ENCODE measurements around the gene RNF212. TPM values are rescaled to one million over a fixed set of nuclear protein-coding genes. Genes with fewer than 3 reads are reported as not detected.

The RNF212 gene
- total and polyA plus RNA-seq, 2 experiments from 2014 or later = 8.4 to 10.4 TPM

- no peak for DNase-seq (ENCODE audit: low spot score)
- H3K4me2 ChIP-seq = no peak overlapping the region
- no peak overlapping the region for H3K27ac ChIP-seq
- H3K9me2 ChIP-seq (replicated peaks; ENCODE audit: insufficient read depth) = no peaks in the 10 kb centered on the region
- H3K4me3 ChIP-seq = no peak overlapping the region
- H3K4me1 ChIP-seq (ENCODE audit: insufficient read depth) = no peaks in the 10 kb centered on the region
- TF ChIP-seq CTCF (IDR thresholded peaks at IDR 0.05; ENCODE audit: poor library complexity) (no peak), EZH2phosphoT487 (IDR thresholded peaks at IDR 0.05; ENCODE audit: low read depth, severe bottlenecking, unreplicated experiment) (no peak), EZH2 (IDR thresholded peaks at IDR 0.05; ENCODE audit: borderline replicate concordance) (no peak)
- H2AFZ ChIP-seq = no peak overlapping the region
- no peaks in the 10 kb centered on the region for H3K36me3 ChIP-seq (replicated peaks; ENCODE audit: insufficient read depth, low read depth)
- no peaks in the 10 kb centered on the region for H3K9me3 ChIP-seq (ENCODE audit: low read depth)
- no peaks in the 10 kb centered on the region for H4K20me1 ChIP-seq (ENCODE audit: insufficient read depth, poor library complexity, severe bottlenecking)
- H3K27me3 ChIP-seq = no peaks in the 10 kb centered on the region
- no peaks in the 10 kb centered on the region for H3K79me2 ChIP-seq
- 41% methylated on average over 8 of the region's 9 CpGs for WGBS (ENCODE audit: low lambda C conversion rate, missing lambda C conversion rate)
These were observed 85.5 kb downstream of the RNF212 start for GRCh38 chr4:1027915-1028238.

GRCh38 chr4:1027219-1027914 is 86.0 kb downstream of the RNF212 start:
- no peaks in the 10 kb centered on the region for H3K27me3 ChIP-seq
- no peak overlapping the region for H3K4me3 ChIP-seq

GRCh38 chr4:1026115-1026514 is 87.2 kb downstream of the RNF212 start:
- Histone ChIP-seq H3K9me3 (ENCODE audit: low read depth) (no peaks in the 10 kb centered on the region), H3K36me3 (replicated peaks; ENCODE audit: insufficient read depth, low read depth) (no peaks in the 10 kb centered on the region), H3K4me1 (ENCODE audit: insufficient read depth) (no peaks in the 10 kb centered on the region), H4K20me1 (ENCODE audit: insufficient read depth, poor library complexity, severe bottlenecking) (no peaks in the 10 kb centered on the region), H3K4me2 (no peak overlapping the region), H3K27me3 (no peaks in the 10 kb centered on the region), H3K4me3 (no peak overlapping the region), H3K79me2 (no peaks in the 10 kb centered on the region), H2AFZ (no peak overlapping the region), H3K27ac (no peak overlapping the region), H3K9me2 (replicated peaks; ENCODE audit: insufficient read depth) (no peaks in the 10 kb centered on the region)
- 76% methylated on average over 17 of the region's 17 CpGs for WGBS (ENCODE audit: low lambda C conversion rate, missing lambda C conversion rate)
- DNase-seq (ENCODE audit: low spot score) = no peak
- no peak for TF ChIP-seq EZH2phosphoT487 (IDR thresholded peaks at IDR 0.05; ENCODE audit: low read depth, severe bottlenecking, unreplicated experiment)
- no peak for TF ChIP-seq CTCF (IDR thresholded peaks at IDR 0.05; ENCODE audit: poor library complexity)

More at GRCh38 chr4:1027219-1027914, 86.0 kb downstream of the RNF212 start:
- no peaks in the 10 kb centered on the region for H4K20me1 ChIP-seq (ENCODE audit: insufficient read depth, poor library complexity, severe bottlenecking)
- H2AFZ ChIP-seq = no peak overlapping the region
- no peak overlapping the region for H3K4me2 ChIP-seq
- H3K9me2 ChIP-seq (replicated peaks; ENCODE audit: insufficient read depth) = no peaks in the 10 kb centered on the region
- H3K27ac ChIP-seq = no peak overlapping the region
- H3K36me3 ChIP-seq (replicated peaks; ENCODE audit: insufficient read depth, low read depth) = no peaks in the 10 kb centered on the region
- WGBS (ENCODE audit: low lambda C conversion rate, missing lambda C conversion rate) = 69% methylated on average over 24 of the region's 26 CpGs
- no peaks in the 10 kb centered on the region for H3K4me1 ChIP-seq (ENCODE audit: insufficient read depth)
- no peak for DNase-seq (ENCODE audit: low spot score)
- H3K9me3 ChIP-seq (ENCODE audit: low read depth) = no peaks in the 10 kb centered on the region
- no peaks in the 10 kb centered on the region for H3K79me2 ChIP-seq
- no peak for TF ChIP-seq EZH2phosphoT487 (IDR thresholded peaks at IDR 0.05; ENCODE audit: low read depth, severe bottlenecking, unreplicated experiment)
- no peak for TF ChIP-seq CTCF (IDR thresholded peaks at IDR 0.05; ENCODE audit: poor library complexity)
- TF ChIP-seq EZH2 (IDR thresholded peaks at IDR 0.05; ENCODE audit: borderline replicate concordance) = no peak
